ENCODE data around the gene PRKAR1A.
"Not testable (repeated sequence)": the region's sequence is repeated elsewhere in the genome, so short reads cannot be mapped to it uniquely, and the experiment has no call there.

PRKAR1A gene

GRCh38 chr17:68579194-68579927 is 67.1 kb downstream of the PRKAR1A start:
- no peak for DNase-seq (ENCODE audit: low read depth)

- DNase-seq (ENCODE audit: low read depth) = no peak
Observed at GRCh38 chr17:68580236-68580770, 68.1 kb downstream of the PRKAR1A start.

DNA sequence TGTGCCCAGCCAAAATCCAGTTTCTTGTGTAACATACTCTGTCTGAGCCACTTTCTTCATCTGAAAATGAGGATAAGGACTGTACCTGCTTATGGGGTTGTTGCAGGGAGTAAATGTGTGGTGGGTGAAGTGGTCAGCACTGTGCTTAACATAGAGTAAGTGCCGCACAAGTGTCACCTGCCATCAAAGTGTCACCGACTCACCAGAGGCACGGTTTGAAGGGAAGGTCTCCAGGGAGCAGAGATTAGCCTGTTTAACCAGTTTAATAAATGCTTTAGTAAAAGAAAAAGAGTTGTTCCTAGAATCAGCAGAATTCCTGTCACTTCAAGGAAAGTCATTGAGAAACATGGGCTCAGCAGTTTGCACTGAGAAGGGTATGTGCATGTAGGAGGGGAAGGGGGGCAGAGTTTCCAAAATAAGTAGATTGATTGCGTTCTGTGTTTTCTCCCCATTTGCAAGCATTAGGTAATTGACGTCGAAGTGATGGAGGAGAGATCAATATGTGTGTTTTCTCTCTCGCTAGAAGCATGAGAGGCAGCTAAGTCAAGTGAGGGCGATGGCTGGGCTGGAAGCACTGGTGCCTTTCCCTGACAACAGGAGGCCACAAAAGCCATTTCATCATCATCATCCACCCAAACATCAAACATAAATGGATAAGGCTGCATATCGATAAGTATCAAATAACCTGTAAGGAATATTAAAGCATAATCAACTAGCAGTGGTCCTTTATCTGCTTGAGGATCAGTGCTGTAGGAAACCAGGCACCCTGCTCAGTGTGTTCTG is 69.8 kb downstream of the PRKAR1A start:
- no peak for DNase-seq (ENCODE audit: low read depth)

- DNase-seq (ENCODE audit: low read depth) = not testable (repeated sequence)
Observed at GRCh38 chr17:68582867-68583266, 70.6 kb downstream of the PRKAR1A start.

- DNase-seq (ENCODE audit: low read depth) = no peak
Observed at GRCh38 chr17:68584581-68585303, 72.5 kb downstream of the PRKAR1A start.

- DNase-seq (ENCODE audit: low read depth) = no peak
Observed at GRCh38 chr17:68585643-68586042, 73.4 kb downstream of the PRKAR1A start.

- DNase-seq (ENCODE audit: low read depth) = no peak
Observed at GRCh38 chr17:68587026-68587425, 74.8 kb downstream of the PRKAR1A start.

DNA sequence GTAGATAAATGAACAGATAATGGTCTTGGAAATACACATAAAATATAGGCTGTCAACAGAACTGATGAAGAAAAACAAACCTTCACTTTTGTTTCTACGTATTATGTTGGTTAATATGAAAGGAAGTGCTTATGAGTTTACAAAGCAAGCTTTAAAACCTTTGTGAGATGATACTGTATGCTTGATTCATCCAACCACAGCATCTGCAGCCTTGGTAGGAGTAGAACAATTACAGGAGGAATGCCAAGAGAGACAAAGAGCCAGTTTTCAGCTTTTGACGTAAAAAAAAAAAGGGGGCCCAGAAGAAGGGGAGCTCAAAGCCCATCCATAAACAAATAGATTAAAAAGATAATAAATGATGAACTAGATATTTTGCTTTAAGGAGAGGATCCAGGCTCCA is 75.6 kb downstream of the PRKAR1A start:
- DNase-seq (ENCODE audit: low read depth) = no peak

DNA sequence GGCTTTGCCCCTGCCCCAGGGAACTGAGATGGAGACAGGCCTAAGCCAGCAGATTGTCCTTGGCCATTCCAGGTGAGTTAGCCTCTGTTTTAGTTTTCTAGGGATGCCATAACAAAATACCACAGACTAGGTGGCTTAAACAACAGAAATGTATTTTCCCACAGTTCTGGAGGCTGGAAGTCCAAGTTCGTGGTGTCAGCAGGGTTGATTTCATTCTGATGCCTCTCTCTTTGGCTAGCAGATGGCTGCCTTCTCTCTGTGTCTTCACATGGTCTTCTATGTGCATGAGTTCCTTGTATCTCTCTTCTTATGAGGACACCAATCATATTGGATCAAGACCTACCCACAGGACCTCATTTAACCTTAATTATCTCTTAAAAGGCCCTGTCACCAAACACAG is 76.1 kb downstream of the PRKAR1A start:
- no peak for DNase-seq (ENCODE audit: low read depth)

DNA sequence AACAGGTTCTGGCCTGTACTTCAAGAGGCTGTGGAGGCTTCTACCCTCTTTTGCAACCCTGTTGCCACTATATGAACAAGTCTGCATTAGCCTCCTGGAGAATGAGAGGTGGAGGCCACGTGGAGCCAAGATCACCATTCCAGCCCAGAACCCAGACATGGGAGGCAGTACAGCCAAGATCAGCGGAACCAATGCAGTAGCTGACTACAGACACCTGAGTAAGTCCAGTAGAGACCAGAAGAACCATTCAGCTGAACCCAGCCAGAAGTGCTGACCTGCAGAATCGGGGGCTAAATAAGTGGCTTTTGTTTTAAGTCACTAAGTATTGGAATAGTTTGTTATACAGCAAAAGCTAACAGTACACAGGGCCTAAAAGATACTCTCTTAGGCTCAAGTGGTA is 76.9 kb downstream of the PRKAR1A start:
- DNase-seq (ENCODE audit: low read depth) = no peak

DNA sequence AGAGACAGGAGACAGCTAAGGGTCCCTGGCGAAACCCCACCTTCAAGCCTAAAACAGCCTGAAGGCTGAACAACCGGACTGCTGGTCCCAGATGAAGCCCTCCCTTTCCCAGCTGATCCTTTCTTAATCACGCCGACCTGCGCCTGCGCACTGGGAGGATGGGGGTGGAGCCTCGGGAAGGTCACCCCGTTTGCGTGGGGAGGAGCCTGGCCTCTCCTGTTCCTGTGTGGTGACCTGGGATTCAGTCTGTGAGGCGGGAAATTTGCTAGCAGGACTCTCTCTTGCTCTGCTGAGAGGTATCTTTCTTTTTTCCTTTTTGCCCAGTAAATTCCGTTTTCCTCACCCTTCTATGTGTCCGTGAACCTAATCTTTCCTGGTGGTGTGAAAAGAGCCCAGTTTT is 79.4 kb downstream of the PRKAR1A start:
- no peak for DNase-seq (ENCODE audit: low read depth)

- DNase-seq (ENCODE audit: low read depth) = no peak
Observed at GRCh38 chr17:68592009-68592408, 79.8 kb downstream of the PRKAR1A start.

GRCh38 chr17:68592682-68593641 is 80.7 kb downstream of the PRKAR1A start:
- DNase-seq (ENCODE audit: low read depth) = no peak

- DNase-seq (ENCODE audit: low read depth) = no peak
Observed at GRCh38 chr17:68594552-68594951, 82.3 kb downstream of the PRKAR1A start.

DNA sequence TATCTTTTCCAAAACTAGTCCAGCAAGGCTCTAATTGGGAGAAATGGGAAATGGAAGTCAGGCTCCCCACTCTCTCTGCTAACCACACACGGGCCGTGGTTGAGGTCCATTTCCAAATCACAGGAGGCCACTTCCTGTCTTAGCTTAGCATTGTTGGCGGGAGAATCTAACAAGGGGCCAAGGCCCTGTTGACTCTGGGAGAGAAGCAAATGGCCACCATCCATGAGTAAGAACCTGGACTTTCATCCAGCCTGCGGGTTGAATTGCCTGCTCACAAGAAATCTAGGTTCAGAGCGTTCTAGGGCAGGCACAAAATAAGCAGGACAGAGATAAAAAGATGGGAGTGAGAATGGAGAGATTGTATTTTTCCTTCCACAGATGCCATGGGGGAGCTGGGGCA is 83.3 kb downstream of the PRKAR1A start:
- DNase-seq (ENCODE audit: low read depth) = no peak

DNA sequence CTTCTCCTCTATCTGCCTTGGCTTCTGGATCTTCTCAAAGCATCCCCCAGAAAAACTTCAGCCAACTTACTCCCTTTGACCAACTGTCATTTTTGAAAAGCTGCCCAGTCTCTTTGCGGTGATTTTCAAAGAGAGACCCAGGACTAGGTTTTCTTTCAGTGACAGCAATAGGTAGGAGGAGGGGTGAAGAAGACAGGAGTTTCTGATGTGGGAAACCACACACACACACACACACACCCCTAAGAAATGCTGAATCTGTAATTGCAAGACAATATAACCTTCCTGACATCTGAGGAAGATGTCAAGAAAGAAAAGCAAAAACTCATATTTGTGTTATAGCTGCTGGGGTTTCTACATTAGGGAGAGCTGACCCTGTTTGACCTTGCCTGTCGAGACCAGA is 83.8 kb downstream of the PRKAR1A start:
- no peak for DNase-seq (ENCODE audit: low read depth)

GRCh38 chr17:68596411-68596945 is 84.2 kb downstream of the PRKAR1A start:
- no peak for DNase-seq (ENCODE audit: low read depth)

- DNase-seq (ENCODE audit: low read depth) = no peak
Observed at GRCh38 chr17:68598074-68598473, 85.8 kb downstream of the PRKAR1A start.

DNA sequence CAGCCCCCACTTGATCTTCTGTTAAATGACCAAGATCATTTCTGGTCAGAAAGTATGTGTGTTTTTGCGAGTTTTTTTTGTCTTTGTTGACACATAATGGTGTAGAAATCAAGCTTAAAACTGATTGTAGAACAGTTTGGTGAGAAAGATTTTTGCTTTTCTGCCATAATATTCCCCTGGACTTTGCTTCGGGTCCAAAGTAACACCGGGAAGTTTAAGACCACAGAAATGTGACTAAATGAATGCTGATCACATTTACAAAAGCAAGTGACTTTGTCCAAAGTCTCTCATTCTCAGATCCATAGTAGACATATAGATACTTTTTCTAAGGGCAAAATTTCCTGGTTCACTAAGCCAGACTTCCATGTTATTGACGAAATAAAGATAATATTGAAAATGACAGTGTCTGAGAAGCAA is 86.3 kb downstream of the PRKAR1A start:
- DNase-seq (ENCODE audit: low read depth) = no peak

- no peak for DNase-seq (ENCODE audit: low read depth)
Observed at GRCh38 chr17:68599091-68599490, 86.9 kb downstream of the PRKAR1A start.

DNA sequence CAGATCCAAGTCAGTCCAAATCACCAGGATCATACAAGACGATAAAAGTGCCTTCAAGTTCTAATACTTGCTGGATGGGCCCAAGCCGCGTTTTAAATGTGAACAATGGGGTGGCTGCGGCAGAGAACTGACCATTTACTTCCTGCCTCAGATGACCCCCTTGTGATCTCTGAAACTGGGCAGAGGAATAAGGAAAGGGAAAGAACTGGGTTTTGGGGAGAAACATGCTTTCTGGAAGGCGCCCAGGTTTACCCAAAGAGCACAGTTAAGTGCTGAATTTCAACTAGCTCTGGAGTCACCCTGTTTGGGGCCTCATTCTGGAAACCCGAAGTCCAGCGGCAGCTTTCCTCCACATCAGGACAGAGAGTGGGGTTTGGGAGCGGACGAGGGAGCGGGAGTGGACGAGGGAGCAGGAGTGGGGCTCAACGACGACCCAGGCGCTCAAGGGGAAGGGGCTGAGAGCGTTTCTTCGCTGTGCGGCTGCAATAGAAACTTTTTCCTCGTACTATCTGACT is 87.4 kb downstream of the PRKAR1A start:
- DNase-seq (ENCODE audit: low read depth) = no peak

Measured in ELR (cell line).